Measurements from ENCODE around the gene QRFPR.

DNA sequence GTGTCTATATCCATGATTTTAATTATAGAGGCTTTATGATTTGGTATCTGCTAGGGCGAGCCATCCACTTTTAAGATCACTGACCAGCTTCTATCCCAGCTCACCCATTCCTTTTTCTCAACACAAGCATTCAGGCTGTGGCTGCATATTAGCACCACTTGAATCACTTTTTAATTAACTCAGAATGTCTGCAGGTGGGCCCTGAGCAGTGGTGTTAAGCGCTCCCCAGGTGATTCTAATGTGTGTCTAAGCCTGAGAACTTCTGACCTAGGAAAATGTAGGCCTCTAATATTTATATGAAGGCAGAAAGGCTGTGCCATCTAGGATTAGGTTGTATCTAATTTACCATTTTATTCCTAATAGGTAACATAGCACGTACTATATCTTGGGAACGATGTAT lies 19.8 kb upstream of the QRFPR start:
- TF ChIP-seq, protein P1, sequence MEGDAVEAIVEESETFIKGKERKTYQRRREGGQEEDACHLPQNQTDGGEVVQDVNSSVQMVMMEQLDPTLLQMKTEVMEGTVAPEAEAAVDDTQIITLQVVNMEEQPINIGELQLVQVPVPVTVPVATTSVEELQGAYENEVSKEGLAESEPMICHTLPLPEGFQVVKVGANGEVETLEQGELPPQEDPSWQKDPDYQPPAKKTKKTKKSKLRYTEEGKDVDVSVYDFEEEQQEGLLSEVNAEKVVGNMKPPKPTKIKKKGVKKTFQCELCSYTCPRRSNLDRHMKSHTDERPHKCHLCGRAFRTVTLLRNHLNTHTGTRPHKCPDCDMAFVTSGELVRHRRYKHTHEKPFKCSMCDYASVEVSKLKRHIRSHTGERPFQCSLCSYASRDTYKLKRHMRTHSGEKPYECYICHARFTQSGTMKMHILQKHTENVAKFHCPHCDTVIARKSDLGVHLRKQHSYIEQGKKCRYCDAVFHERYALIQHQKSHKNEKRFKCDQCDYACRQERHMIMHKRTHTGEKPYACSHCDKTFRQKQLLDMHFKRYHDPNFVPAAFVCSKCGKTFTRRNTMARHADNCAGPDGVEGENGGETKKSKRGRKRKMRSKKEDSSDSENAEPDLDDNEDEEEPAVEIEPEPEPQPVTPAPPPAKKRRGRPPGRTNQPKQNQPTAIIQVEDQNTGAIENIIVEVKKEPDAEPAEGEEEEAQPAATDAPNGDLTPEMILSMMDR (optimal IDR thresholded peaks at IDR 0.05 in 1 of 3, IDR thresholded peaks at IDR 0.05 in 1 of 3, conservative IDR thresholded peaks at IDR 0.05 in 1 of 3; ENCODE audit: extremely low read depth in 1 of 3, insufficient read depth in 2 of 3, low read length in 3 of 3): no peak
- TF ChIP-seq EZH2 (IDR thresholded peaks at IDR 0.05; ENCODE audit: low read length): no peak
